ENCODE measurements around the gene MAST3.

GRCh38 chr19:18055967-18056366 is 41.6 kb upstream of the MAST3 start:
- TF ChIP-seq CTCF (conservative IDR thresholded peaks at IDR 0.05; ENCODE audit: low read length) (no peak), EZH2phosphoT487 (IDR thresholded peaks at IDR 0.05; ENCODE audit: borderline replicate concordance) (no peak)
